K562 (cell line): Measurements from ENCODE around the gene SETD3. TPM values are rescaled to one million over a fixed set of nuclear protein-coding genes. Genes with fewer than 3 reads are reported as not detected.

Source experiments
- ATAC-seq: fragments of 200-7000 bp; cut with Tn5 transposase; 3 replicates; pipeline ENCODE4 v1.9.1; 2020; ENCODE audit warnings: moderate library complexity
- BruUV-seq: library from RNA; stranded (reverse); fragments of 400-500 nt; replicated peaks from 2 replicates; lab custom pipeline; 2021; lab: Mats Ljungman, UMichigan
- CTCF ChIA-PET: fragments of 300-600 bp; formaldehyde crosslinking; extraction: SDS; loops from one replicate; lab custom pipeline; 2021; ENCODE audit warnings: low intra/inter-chr PET ratio; lab: Yijun Ruan, JAX
- POLR2A ChIA-PET: fragments of 300-600, 350-650 bp; sonication (Branson Sonifier 250); formaldehyde crosslinking; extraction: SDS; loops from one replicate; lab custom pipeline; 2021; ENCODE audit warnings: antibody characterized with exemption, inconsistent platforms; lab: Yijun Ruan, JAX
- DNase-seq, 4 experiments: peaks; one replicate each; pipeline versions ENCODE4 v3.0.0 to v3.0.0-alpha.2; 2011 to 2018; ENCODE audit warnings: low spot score in 3 of 4, mixed read lengths in 3 of 4; ENCODE audit errors: extremely low read depth in 1 of 4
- FAIRE-seq: peaks from 2 replicates; lab custom pipeline; 2011; peaks lifted over from hg19 to GRCh38; lab: Jason Lieb, UNC
- H2AFZ ChIP-seq: 2 replicates; pipeline ENCODE4 v1.6.0; 2011; ENCODE audit warnings: low read depth, low read length, control low read depth, inconsistent platforms
- H3K27ac ChIP-seq: fragments of 200-600 bp; 3 replicates; pipeline ENCODE4 v1.8.0; 2011; ENCODE audit warnings: low read depth, mild to moderate bottlenecking, control low read depth, inconsistent platforms, low read length, moderate library complexity, mixed read lengths; ENCODE audit errors: extremely low read depth
- H3K27me3 ChIP-seq, 2 experiments: fragments of 300-600 bp in 1 of 2; 2 replicates in 1 of 2; 3 replicates in 1 of 2; pipeline versions ENCODE4 v1.6.0 to v1.8.0; 2011; ENCODE audit warnings: inconsistent platforms in 2 of 2, low read length in 2 of 2, mild to moderate bottlenecking in 1 of 2, mixed read lengths in 1 of 2, moderate library complexity in 1 of 2; ENCODE audit not compliant: control insufficient read depth in 2 of 2, insufficient read depth in 2 of 2
- H3K36me3 ChIP-seq: fragments of 300-600 bp; 3 replicates; pipeline ENCODE4 v1.8.0; 2011; ENCODE audit warnings: mild to moderate bottlenecking, low read length, inconsistent platforms; ENCODE audit not compliant: control insufficient read depth, insufficient read depth
- H3K4me1 ChIP-seq, 2 experiments: fragments of 200-600 bp in 1 of 2; replicated peaks in 1 of 2; 2 replicates in 1 of 2; 3 replicates in 1 of 2; pipeline versions ENCODE4 v1.5.1 to v1.8.0; 2011; ENCODE audit warnings: inconsistent platforms in 2 of 2, low read length in 2 of 2, mild to moderate bottlenecking in 1 of 2, mixed read lengths in 1 of 2, moderate library complexity in 1 of 2; ENCODE audit not compliant: control insufficient read depth in 2 of 2, insufficient read depth in 2 of 2
- H3K4me2 ChIP-seq: 2 replicates; pipeline ENCODE4 v1.6.1; 2011; ENCODE audit warnings: low read length, control low read depth, inconsistent platforms, mixed read lengths; ENCODE audit not compliant: insufficient read depth
- H3K4me3 ChIP-seq: fragments of 200-600 bp; sonication (generic), shearing (Covaris generic); 2 replicates; pipeline ENCODE4 v1.5.1; 2016; ENCODE audit warnings: control low read depth, inconsistent platforms
- H3K79me2 ChIP-seq: fragments of 200-600 bp; 3 replicates; pipeline ENCODE4 v1.8.0; 2011; ENCODE audit warnings: low read length, inconsistent platforms; ENCODE audit not compliant: control insufficient read depth, insufficient read depth
- H3K9ac ChIP-seq, 2 experiments: 2 replicates each; pipeline versions ENCODE4 v1.6.0 to v1.6.1; 2011; ENCODE audit warnings: low read depth in 2 of 2, low read length in 2 of 2, control low read depth in 1 of 2, inconsistent platforms in 1 of 2, mild to moderate bottlenecking in 1 of 2, mixed read lengths in 1 of 2; ENCODE audit not compliant: insufficient read depth in 1 of 2
- H3K9me1 ChIP-seq: one replicate; pipeline ENCODE4 v1.6.0; 2011; ENCODE audit warnings: inconsistent platforms, mild to moderate bottlenecking, low read length, moderate library complexity; ENCODE audit not compliant: control insufficient read depth, insufficient read depth
- H3K9me3 ChIP-seq: replicated peaks from 2 replicates; pipeline ENCODE4 v1.5.1; 2011; ENCODE audit warnings: low read depth, low read length, inconsistent platforms; ENCODE audit not compliant: control insufficient read depth, insufficient read depth
- H4K20me1 ChIP-seq: replicated peaks from 2 replicates; pipeline ENCODE4 v1.6.1; 2011; ENCODE audit warnings: low read length, inconsistent platforms, mixed read lengths; ENCODE audit not compliant: control insufficient read depth, insufficient read depth
- CTCF ChIP-seq, 3 experiments: IDR thresholded peaks in 2 of 3; conservative IDR thresholded peaks in 1 of 3; 2 replicates each; pipeline ENCODE4 v1.5.1; 2011 to 2012; ENCODE audit warnings: low read length in 3 of 3, mild to moderate bottlenecking in 3 of 3, control low read depth in 2 of 3, improper control_type of control experiment in 1 of 3, inconsistent platforms in 1 of 3, low read depth in 1 of 3, mixed read lengths in 1 of 3, moderate library complexity in 1 of 3; ENCODE audit not compliant: insufficient read depth in 2 of 3
- FOSL1 ChIP-seq: fragments of 200-800 bp; sonication (Bioruptor generic); conservative IDR thresholded peaks from 2 replicates; pipeline ENCODE4 v1.6.1; 2016; ENCODE audit warnings: missing genetic modification characterization, missing compliant biosample characterization
- JUND ChIP-seq, 2 experiments: IDR thresholded peaks; 2 replicates in 1 of 2; 3 replicates in 1 of 2; pipeline ENCODE4 v1.6.1; 2011; ENCODE audit warnings: borderline replicate concordance in 2 of 2, low read depth in 2 of 2, low read length in 2 of 2, improper control_type of control experiment in 1 of 2, missing biosample characterization in 1 of 2, missing genetic modification characterization in 1 of 2, missing genetic modification reagents in 1 of 2
- MAFF ChIP-seq: IDR thresholded peaks from 2 replicates; pipeline ENCODE4 v1.6.1; 2012; ENCODE audit warnings: low read length, improper control_type of control experiment
- MEIS2 ChIP-seq: fragments of 450-650 bp; IDR thresholded peaks from 2 replicates; pipeline ENCODE4 v1.6.1; 2014; ENCODE audit warnings: mild to moderate bottlenecking; ENCODE audit not compliant: partially characterized antibody
- NKRF ChIP-seq: fragments of 450-650 bp; IDR thresholded peaks from 2 replicates; pipeline ENCODE4 v1.6.1; 2016; ENCODE audit warnings: borderline replicate concordance
- PBX2 ChIP-seq, 2 experiments: IDR thresholded peaks in 1 of 2; conservative IDR thresholded peaks in 1 of 2; 2 replicates each; pipeline ENCODE4 v1.6.1; 2016; ENCODE audit warnings: low read depth in 2 of 2, mild to moderate bottlenecking in 1 of 2, missing compliant biosample characterization in 1 of 2, missing genetic modification characterization in 1 of 2, moderate library complexity in 1 of 2
- SRSF1 ChIP-seq: fragments of 200-400 bp; formaldehyde crosslinking; IDR thresholded peaks from 2 replicates; pipeline ENCODE4 v1.6.1; 2017; ENCODE audit warnings: mild to moderate bottlenecking, low read depth, low read length, moderate library complexity
- WGBS: fragments of 100-300 bp; shearing (Covaris generic); methylation state at CpG from one replicate; pipeline ENCODE4 v1.1.6; 2016; ENCODE audit warnings: low coverage, mixed read lengths; ENCODE audit not compliant: insufficient coverage; ENCODE audit errors: missing lambda C conversion rate; 5-methylcytosine and 5-hydroxymethylcytosine counted together
- in situ Hi-C: fragments of 300-500 bp; cut with MboI; formaldehyde crosslinking; loops from 4 replicates; pipeline ENCODE4 v1.15.0; 2018; ENCODE audit warnings: inconsistent platforms, mixed read lengths
- intact Hi-C: fragments of 100-400 bp; cut with micrococcal nuclease; formaldehyde crosslinking; loops from 2 replicates; pipeline ENCODE4 v1.14.2; 2022
- polyA plus RNA-seq, 8 experiments: library from polyadenylated mRNA; depleted of rRNA in 4 of 8; stranded (reverse) in 5 of 8; unstranded in 3 of 8; fragments of >200 nt; fragmentation: Nextera tagmentation in 2 of 8; fragmentation: Illumina TruSeq in 1 of 8; extraction: Ambion mirVana in 2 of 8; extraction: Trizol in 1 of 8; gene quantifications; 2 replicates each; pipeline versions ENCODE4 v1.2.1 to v1.2.3, GENCODE V29; 2011 to 2014; ENCODE audit warnings: inconsistent platforms in 1 of 8, missing spikeins in 1 of 8
- total RNA-seq, 7 experiments: library from RNA; depleted of rRNA in 6 of 7; stranded (reverse); fragments of >200 nt in 6 of 7; fragmentation: Illumina TruSeq in 2 of 7; extraction: Trizol in 2 of 7; gene quantifications; 2 replicates each; pipeline versions ENCODE4 v1.2.1 to v1.2.3, GENCODE V29; 2011 to 2021; ENCODE audit warnings: low replicate concordance in 1 of 7

The SETD3 gene
- total and polyA plus RNA-seq, 9 of the 15 experiments (the other 6 are each of a cell fraction or from before 2014, with no cell fraction given), result 8.5 to 35.9 (median 26.5) TPM

- in situ Hi-C loops (no loop called here), intact Hi-C loops (loop anchor here (1.0 kb wide), 2 partner anchors 26 to 96 kb away; no protein-coding TSS in a partner anchor)
- ChIA-PET POLR2A (interaction anchor here (0.6 to 1.1 kb wide), 3 partner anchors 12 to 200 kb away, joined by 3 to 4 read pairs (median 3); no protein-coding TSS in a partner anchor), CTCF (interaction anchor here (0.6 to 1.4 kb wide), 3 partner anchors 26 to 1589 kb away, joined by 3 to 7 read pairs (median 3); no protein-coding TSS in a partner anchor)
- H4K20me1 ChIP-seq, result 0 out of 2 replicates have a peak, but pooled peaks cover 3% of the 10 kb centered on the region
- H3K9me1 ChIP-seq, result no peaks in the 10 kb centered on the region
- peaks cover 4 to 12% of the 10 kb centered on the region in 2 experiments; a peak in 4 of 5 replicates for H3K4me1 ChIP-seq
- no peak overlapping the region for H2AFZ ChIP-seq
- ATAC-seq (peak; percentile 95), DNase-seq (peak; percentile 50 to 81 (median 58)), FAIRE-seq (peak; percentile 90)
- H3K4me3 ChIP-seq, result no peak overlapping the region
- peaks cover 13% of the 10 kb centered on the region; the same call in 1 of the 3 replicates for H3K36me3 ChIP-seq
- no peak overlapping the region for H3K4me2 ChIP-seq
- BruUV-seq, result no TSS peak
- no peaks in the 10 kb centered on the region; the same call in 2 of the 3 replicates for H3K79me2 ChIP-seq
- H3K9ac ChIP-seq, result no peak overlapping the region
- 7% methylated on average over 2 of the region's 2 CpGs for WGBS
- H3K27me3 ChIP-seq, result no peaks in the 10 kb centered on the region
- H3K27ac ChIP-seq, result no peak overlapping the region
- H3K9me3 ChIP-seq, result no peaks in the 10 kb centered on the region
- TF ChIP-seq JUND (IDR thresholded peaks at IDR 0.05; ENCODE audit: borderline replicate concordance, low read depth, low read length) (0 out of 2 replicates have a peak, but pooled peaks have one; percentile 5), JUND (tag; IDR thresholded peaks at IDR 0.05; ENCODE audit: borderline replicate concordance, low read depth, low read length) (no peak), PBX2 (CRISPR knock-in tag; IDR thresholded peaks at IDR 0.05; ENCODE audit: low read depth) (no peak), PBX2 (tag; conservative IDR thresholded peaks at IDR 0.05; ENCODE audit: low read depth) (0 out of 2 replicates have a peak, but pooled peaks have one; percentile 33), MEIS2 (peak; percentile 16), SRSF1 (no peak), NKRF (0 out of 2 replicates have a peak, but pooled peaks have one; percentile 23), FOSL1 (tag) (no peak), MAFF (no peak), CTCF (IDR thresholded peaks at IDR 0.05 in 2 of 3, conservative IDR thresholded peaks at IDR 0.05 in 1 of 3; ENCODE audit: insufficient read depth in 2 of 3, low read depth in 1 of 3, low read length in 3 of 3) (peak; percentile 65 to 80 (median 70))
Observed at GRCh38 chr14:99415496-99416281, 65.0 kb downstream of the SETD3 start.
